Lower leg skin (tissue), 3 donors: ENCODE measurements around the gene RMI2.

ENCODE experiments used
- CTCF ChIP-seq, 3 donors: fragments of 450-650 bp; IDR thresholded peaks; one replicate each; pipeline ENCODE4 v1.5.1; 2016; ENCODE audit warnings: antibody characterized with exemption in 3 of 3, mild to moderate bottlenecking in 3 of 3, moderate library complexity in 2 of 3
- POLR2A ChIP-seq, 2 donors: fragments of 450-650 bp; IDR thresholded peaks; one replicate each; pipeline ENCODE4 v1.6.1; 2016 to 2017; ENCODE audit warnings: antibody characterized with exemption in 2 of 2, mild to moderate bottlenecking in 1 of 2, moderate library complexity in 1 of 2

- TF ChIP-seq CTCF (IDR thresholded peaks at IDR 0.05) = no peak
- TF ChIP-seq POLR2A (IDR thresholded peaks at IDR 0.05) = no peak
Measured at GRCh38 chr16:11389631-11390565, 44.6 kb downstream of the RMI2 start.
